Activated CD8-positive, alpha-beta memory T cell treated with anti-CD3 and anti-CD28 coated beads, Interleukin-2, amount 50 U/mL, for 24 hours (primary cell): Measurements from ENCODE around the gene CHRNA1.
"Not testable (repeated sequence)": the region's sequence is repeated elsewhere in the genome, so short reads cannot be mapped to it uniquely, and the experiment has no call there.

Experiments used
- DNase-seq: peaks from one replicate; pipeline ENCODE4 v3.0.0-alpha.2; 2020; ENCODE audit errors: extremely low read depth

Gene CHRNA1

GRCh38 chr2:174717273-174717672 is 47.0 kb downstream of the CHRNA1 start:
- DNase-seq: no peak

- DNase-seq: no peak
These were observed 47.5 kb downstream of the CHRNA1 start for GRCh38 chr2:174716785-174717184.

GRCh38 chr2:174713686-174714085 is 50.6 kb downstream of the CHRNA1 start:
- DNase-seq: no peak

- DNase-seq: no peak
These were observed 53.1 kb downstream of the CHRNA1 start for GRCh38 chr2:174711206-174711605.

GRCh38 chr2:174709416-174710004 is 54.8 kb downstream of the CHRNA1 start:
- DNase-seq: not testable (repeated sequence)

- DNase-seq: no peak
These were observed 55.6 kb downstream of the CHRNA1 start for GRCh38 chr2:174708713-174709112.

GRCh38 chr2:174705321-174705720 is 59.0 kb downstream of the CHRNA1 start:
- DNase-seq: no peak

- no peak for DNase-seq
These were observed 59.6 kb downstream of the CHRNA1 start for GRCh38 chr2:174704642-174705041.

GRCh38 chr2:174704061-174704460 is 60.2 kb downstream of the CHRNA1 start:
- no peak for DNase-seq

- DNase-seq: no peak
These were observed 60.8 kb downstream of the CHRNA1 start for GRCh38 chr2:174703430-174703829.

GRCh38 chr2:174702541-174702940 is 61.7 kb downstream of the CHRNA1 start:
- no peak for DNase-seq

GRCh38 chr2:174699993-174700766 is 64.1 kb downstream of the CHRNA1 start:
- DNase-seq: no peak
